AG10803 (cell line): ENCODE measurements around the gene TAF5L.

Experiments used
- DNase-seq: peaks from one replicate; pipeline ENCODE4 v3.0.0; 2010; ENCODE audit warnings: low read depth
- H3K4me3 ChIP-seq: 2 replicates; pipeline ENCODE4 v1.5.1; 2011; ENCODE audit warnings: mild to moderate bottlenecking, low read length, control low read depth
- CTCF ChIP-seq: conservative IDR thresholded peaks from 2 replicates; pipeline ENCODE4 v1.5.1; 2011; ENCODE audit warnings: mild to moderate bottlenecking, low read length, control low read depth, inconsistent platforms

TAF5L gene

DNA sequence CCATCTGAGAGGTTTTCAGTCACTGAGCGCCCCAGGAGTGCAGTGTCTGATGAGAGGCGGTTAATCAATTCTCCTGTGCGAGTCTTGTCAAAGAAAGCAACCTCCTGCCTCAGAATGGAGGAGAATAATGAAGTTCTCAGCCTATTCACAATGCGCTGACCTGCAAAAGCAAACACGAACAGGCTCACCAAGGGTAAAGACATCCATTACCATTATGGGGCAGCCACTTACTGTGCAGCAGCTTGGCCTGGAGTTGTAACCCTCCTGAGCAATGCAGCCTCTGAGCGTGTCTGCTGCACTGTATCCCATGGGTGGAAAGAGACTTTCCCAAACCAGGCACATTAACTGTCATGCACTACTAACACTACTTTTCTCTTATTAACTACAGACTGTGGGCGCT, 78.4 kb downstream of the TAF5L start:
- DNase-seq: no peak
- TF ChIP-seq CTCF: no peak
- no peak overlapping the region for H3K4me3 ChIP-seq

DNA sequence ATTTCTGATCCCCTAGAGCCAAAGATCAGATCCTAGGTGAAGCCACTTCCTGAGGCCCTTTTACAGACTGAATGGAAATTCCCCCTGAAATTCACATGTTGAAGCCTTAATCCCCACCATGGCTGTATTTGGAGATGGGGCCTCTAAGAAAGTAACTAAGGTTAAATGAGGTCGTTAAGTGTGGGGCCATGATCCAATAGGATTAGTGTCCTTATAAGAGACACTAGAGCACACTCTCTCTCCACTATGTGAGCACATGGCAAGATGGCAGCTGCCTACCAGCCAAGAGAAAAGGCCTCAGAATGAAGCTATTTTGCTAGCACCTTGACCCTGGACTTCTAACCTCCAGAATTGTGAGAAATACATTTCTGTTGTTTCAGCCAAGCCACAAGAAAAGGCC, 81.3 kb downstream of the TAF5L start:
- no peak for TF ChIP-seq CTCF
- H3K4me3 ChIP-seq: no peak overlapping the region
- DNase-seq: no peak
